Brain microvascular endothelial cell (primary cell): ENCODE data around the gene IGSF9B.
A peak's percentile ranks its signal among the peaks of the same experiment; 100 is the strongest.

Experiments
- DNase-seq: peaks from one replicate; pipeline ENCODE4 v3.0.0-alpha.2; 2020
- H3K27ac ChIP-seq: fragments of 250-450 bp; sonication (Bioruptor Pico); 2 replicates; pipeline ENCODE4 v1.5.1; 2020; ENCODE audit warnings: mild to moderate bottlenecking, moderate library complexity
- H3K27me3 ChIP-seq: fragments of 250-450 bp; sonication (Bioruptor Pico); replicated peaks from 2 replicates; pipeline ENCODE4 v1.5.1; 2020; ENCODE audit warnings: mild to moderate bottlenecking
- H3K36me3 ChIP-seq: fragments of 250-450 bp; sonication (Bioruptor Pico); replicated peaks from 2 replicates; pipeline ENCODE4 v1.5.1; 2020; ENCODE audit warnings: mild to moderate bottlenecking
- H3K4me3 ChIP-seq: 2 replicates; pipeline ENCODE4 v1.5.1; 2011; ENCODE audit warnings: low read depth, mild to moderate bottlenecking, control low read depth, low read length, moderate library complexity
- in situ Hi-C: cut with HindIII; loops from 2 replicates; pipeline ENCODE4 v1.10.0; 2017; ENCODE audit warnings: low sequenced_read_pairs, low pct_ligation_motif_present
- TF ChIP-seq, protein P1 (sequence below): IDR thresholded peaks from 2 replicates; pipeline ENCODE4 v1.5.1; 2011; ENCODE audit warnings: low read depth, mild to moderate bottlenecking, moderate library complexity, low read length, control low read depth, inconsistent platforms; ENCODE audit errors: missing control alignments

Gene IGSF9B

DNA sequence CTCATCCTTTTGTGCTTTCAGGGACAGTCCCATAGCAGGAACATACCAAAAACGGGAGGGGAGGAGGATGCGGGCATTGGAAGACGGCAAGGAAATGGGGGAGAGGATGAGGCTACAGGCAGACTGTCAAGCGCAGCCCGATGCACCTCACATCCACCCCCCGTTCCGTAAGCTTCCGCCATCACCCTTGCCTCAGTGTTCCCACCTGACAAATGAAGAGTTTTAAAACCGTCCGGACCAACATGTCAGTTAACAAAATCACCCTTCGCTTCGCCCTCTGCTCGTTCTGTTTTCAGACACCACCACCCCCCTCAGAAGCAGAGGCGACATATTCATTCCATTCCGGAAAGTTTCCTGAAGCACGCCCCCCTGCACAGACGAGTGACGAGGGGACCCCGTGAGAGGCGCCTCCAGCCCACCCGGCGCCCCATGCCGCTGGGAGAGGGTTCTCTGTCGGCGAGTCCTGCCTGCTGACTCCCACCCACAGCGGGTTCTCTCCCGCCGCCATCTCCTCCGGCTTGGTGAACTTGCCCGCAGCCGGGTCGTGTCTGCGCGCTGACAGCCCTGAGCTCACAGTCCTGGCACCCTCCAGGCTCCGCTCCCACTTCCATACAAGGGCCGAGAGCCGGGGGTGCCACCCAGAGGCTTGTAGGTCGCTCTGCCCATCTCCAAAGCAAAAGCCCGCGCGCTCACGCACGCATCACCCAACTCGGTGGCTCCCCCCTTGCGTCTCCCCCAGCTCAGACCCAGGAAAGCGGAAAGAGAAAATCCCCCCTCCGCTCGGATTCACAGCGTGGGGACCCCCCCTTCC, 1.5 kb downstream of the IGSF9B start:
- in situ Hi-C loops, result no loop called here
- Histone ChIP-seq H3K27me3 (peaks cover 74% of the 10 kb centered on the region), H3K4me3 (no peak overlapping the region), H3K27ac (no peak overlapping the region), H3K36me3 (no peaks in the 10 kb centered on the region)
- DNase-seq, result no peak
- TF ChIP-seq, protein P1, sequence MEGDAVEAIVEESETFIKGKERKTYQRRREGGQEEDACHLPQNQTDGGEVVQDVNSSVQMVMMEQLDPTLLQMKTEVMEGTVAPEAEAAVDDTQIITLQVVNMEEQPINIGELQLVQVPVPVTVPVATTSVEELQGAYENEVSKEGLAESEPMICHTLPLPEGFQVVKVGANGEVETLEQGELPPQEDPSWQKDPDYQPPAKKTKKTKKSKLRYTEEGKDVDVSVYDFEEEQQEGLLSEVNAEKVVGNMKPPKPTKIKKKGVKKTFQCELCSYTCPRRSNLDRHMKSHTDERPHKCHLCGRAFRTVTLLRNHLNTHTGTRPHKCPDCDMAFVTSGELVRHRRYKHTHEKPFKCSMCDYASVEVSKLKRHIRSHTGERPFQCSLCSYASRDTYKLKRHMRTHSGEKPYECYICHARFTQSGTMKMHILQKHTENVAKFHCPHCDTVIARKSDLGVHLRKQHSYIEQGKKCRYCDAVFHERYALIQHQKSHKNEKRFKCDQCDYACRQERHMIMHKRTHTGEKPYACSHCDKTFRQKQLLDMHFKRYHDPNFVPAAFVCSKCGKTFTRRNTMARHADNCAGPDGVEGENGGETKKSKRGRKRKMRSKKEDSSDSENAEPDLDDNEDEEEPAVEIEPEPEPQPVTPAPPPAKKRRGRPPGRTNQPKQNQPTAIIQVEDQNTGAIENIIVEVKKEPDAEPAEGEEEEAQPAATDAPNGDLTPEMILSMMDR, result no peak

DNA sequence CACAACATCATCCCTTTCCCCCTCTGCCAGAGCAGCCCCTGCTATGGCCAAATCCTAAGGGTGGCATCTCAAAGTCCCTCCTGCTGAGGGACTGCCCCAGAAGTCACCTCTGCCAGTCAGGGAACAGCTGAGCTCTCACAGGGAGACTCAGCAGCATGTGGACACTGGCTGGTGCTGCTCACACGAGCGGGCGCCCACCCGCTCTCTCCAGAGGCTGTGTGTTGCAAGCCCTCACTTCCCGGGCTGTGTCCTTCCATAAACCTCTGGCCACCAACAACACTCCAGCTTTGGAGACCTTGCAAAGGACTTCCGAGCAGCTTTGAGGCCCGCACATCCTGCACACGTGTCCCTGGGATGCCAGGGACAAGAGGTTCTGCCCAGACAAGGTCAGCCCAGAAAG, 2.8 kb downstream of the IGSF9B start:
- Histone ChIP-seq H3K27me3 (peaks cover 80% of the 10 kb centered on the region), H3K27ac (no peak overlapping the region), H3K36me3 (no peaks in the 10 kb centered on the region), H3K4me3 (no peak overlapping the region)
- in situ Hi-C loops, result no loop called here
- DNase-seq, result no peak
- TF ChIP-seq, protein P1, result no peak

DNA sequence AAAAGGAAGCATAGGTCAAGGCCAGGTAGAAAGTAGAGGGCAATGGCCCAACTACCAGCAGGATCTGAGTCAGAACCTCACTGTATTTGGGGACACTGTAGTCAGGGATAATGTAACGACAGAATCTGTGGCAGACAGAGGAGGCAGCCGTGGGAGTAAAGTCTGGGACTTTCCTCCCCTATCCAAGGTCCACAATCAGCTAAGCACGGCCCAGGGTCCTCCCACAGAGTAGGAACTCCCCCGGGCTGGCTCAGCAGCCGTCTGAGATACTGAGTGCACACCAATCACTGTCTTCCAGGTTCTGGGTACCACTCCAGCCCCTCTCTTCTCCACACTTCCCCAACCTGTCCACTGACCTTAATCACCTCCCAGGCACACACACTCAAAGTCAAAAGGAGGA, 3.2 kb downstream of the IGSF9B start:
- DNase-seq, result no peak
- peaks cover 77% of the 10 kb centered on the region for H3K27me3 ChIP-seq
- H3K4me3 ChIP-seq, result no peak overlapping the region
- TF ChIP-seq, protein P1, result no peak
- in situ Hi-C loops, result no loop called here
- no peak overlapping the region for H3K27ac ChIP-seq
- no peaks in the 10 kb centered on the region for H3K36me3 ChIP-seq

DNA sequence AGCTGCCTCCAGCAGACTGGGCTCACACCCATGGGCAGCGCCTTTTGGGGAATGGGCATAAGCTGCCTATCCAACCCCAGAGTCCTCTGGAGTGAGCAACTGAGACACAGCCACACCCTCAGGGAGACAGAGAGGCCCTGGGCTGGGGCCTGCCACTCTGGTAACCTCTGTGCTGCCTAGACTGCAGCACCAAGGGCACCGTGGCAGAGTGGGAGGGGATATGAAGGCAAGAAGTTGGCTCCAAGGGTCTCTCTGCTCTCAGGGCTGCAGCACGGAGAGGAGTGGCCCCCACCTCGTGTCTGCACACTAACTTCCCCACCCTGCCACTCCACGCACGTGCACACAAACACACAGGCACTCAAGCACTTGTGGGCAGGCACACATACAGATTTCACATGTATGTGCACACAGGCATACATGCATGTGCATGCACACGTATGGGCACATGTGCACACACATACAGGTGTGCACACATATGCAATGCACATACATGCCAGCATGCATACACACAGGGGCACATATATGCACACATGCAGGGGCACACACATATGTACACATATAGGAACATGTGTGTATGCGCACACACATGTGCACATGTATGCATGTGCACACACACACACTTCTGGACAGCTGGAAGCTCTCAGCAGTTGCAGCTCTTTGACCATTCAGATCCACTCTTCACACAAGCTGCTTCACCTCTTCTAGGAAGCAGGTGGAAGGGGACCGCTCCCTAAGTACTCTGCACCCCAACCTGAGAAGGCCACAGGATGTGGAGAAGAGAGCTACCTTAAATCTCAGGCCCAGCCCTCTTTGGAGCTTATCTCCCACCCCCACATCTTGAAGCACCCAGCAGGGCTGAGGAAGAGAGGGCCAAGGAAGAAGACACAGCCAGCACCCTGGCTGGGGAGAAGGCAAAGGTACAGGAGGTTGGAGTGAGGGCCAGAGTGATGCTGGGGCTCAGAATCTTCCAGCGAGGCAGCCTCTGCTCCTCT, 4.3 kb downstream of the IGSF9B start:
- Histone ChIP-seq H3K27me3 (peaks cover 75% of the 10 kb centered on the region), H3K27ac (no peak overlapping the region), H3K36me3 (no peaks in the 10 kb centered on the region), H3K4me3 (no peak overlapping the region)
- TF ChIP-seq, protein P1, result no peak
- in situ Hi-C loops, result no loop called here
- no peak for DNase-seq

DNA sequence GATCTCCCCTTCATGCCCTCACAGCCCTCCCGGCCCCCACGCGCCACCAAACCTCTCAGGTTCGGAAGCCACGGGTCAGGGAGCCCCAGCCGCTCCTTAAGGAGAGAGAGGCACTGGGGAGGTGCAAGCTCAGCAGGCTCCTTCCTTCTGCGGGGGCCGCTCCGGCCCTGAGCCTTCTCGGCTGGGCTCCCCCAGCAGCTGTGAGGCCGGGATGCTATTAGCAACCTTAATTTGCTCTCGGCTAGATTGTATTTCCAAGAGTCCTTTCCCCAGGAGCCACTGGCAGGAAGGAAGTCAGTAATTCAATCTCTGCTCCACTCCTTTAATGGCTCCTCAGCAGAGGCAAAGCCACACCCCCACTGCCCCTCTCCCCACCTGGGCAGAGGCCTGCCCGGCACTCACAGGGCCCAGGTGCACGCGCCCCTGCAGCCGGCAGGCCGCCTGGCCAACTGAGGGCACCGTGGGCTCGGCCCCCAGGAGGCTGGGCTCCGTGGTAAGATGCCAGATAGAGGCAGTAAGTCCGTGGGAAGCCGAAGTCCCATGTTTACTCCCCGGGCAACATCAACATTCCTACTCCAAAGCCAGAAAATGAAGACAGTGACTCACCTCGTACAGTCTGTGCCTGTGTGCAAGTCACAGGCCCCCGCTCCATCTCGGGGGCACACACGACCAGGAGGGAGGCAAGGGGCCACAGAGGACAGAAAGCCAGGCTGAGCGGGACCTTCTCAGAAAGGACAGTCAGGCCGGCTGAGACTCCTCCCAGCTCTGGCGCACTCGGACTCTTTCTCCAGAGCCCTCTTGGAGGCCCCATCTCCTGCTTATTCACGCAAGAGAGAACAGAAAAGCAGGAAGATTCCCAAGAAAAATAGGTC, 5.2 kb downstream of the IGSF9B start:
- Histone ChIP-seq H3K27me3 (peaks cover 76% of the 10 kb centered on the region), H3K27ac (no peak overlapping the region), H3K4me3 (no peak overlapping the region), H3K36me3 (no peaks in the 10 kb centered on the region)
- TF ChIP-seq, protein P1, result no peak
- in situ Hi-C loops, result no loop called here
- DNase-seq, result peak; percentile 12
